K562 (cell line): ENCODE data around the gene PYGB. TPM values are rescaled to one million over a fixed set of nuclear protein-coding genes. Genes with fewer than 3 reads are reported as not detected.

Experiments used
- ATAC-seq: fragments of 200-7000 bp; cut with Tn5 transposase; 3 replicates; pipeline ENCODE4 v1.9.1; 2020; ENCODE audit warnings: moderate library complexity
- BruUV-seq: library from RNA; stranded (reverse); fragments of 400-500 nt; replicated peaks from 2 replicates; lab custom pipeline; 2021; lab: Mats Ljungman, UMichigan
- CTCF ChIA-PET: fragments of 300-600 bp; formaldehyde crosslinking; extraction: SDS; loops from one replicate; lab custom pipeline; 2021; ENCODE audit warnings: low intra/inter-chr PET ratio; lab: Yijun Ruan, JAX
- POLR2A ChIA-PET: fragments of 300-600, 350-650 bp; sonication (Branson Sonifier 250); formaldehyde crosslinking; extraction: SDS; loops from one replicate; lab custom pipeline; 2021; ENCODE audit warnings: antibody characterized with exemption, inconsistent platforms; lab: Yijun Ruan, JAX
- DNase-seq, 4 experiments: peaks; one replicate each; pipeline versions ENCODE4 v3.0.0 to v3.0.0-alpha.2; 2011 to 2018; ENCODE audit warnings: low spot score in 3 of 4, mixed read lengths in 3 of 4; ENCODE audit errors: extremely low read depth in 1 of 4
- FAIRE-seq: peaks from 2 replicates; lab custom pipeline; 2011; peaks lifted over from hg19 to GRCh38; lab: Jason Lieb, UNC
- H2AFZ ChIP-seq: 2 replicates; pipeline ENCODE4 v1.6.0; 2011; ENCODE audit warnings: low read depth, low read length, control low read depth, inconsistent platforms
- H3K27ac ChIP-seq: fragments of 200-600 bp; 3 replicates; pipeline ENCODE4 v1.8.0; 2011; ENCODE audit warnings: low read depth, mild to moderate bottlenecking, control low read depth, inconsistent platforms, low read length, moderate library complexity, mixed read lengths; ENCODE audit errors: extremely low read depth
- H3K27me3 ChIP-seq, 2 experiments: fragments of 300-600 bp in 1 of 2; 2 replicates in 1 of 2; 3 replicates in 1 of 2; pipeline versions ENCODE4 v1.6.0 to v1.8.0; 2011; ENCODE audit warnings: inconsistent platforms in 2 of 2, low read length in 2 of 2, mild to moderate bottlenecking in 1 of 2, mixed read lengths in 1 of 2, moderate library complexity in 1 of 2; ENCODE audit not compliant: control insufficient read depth in 2 of 2, insufficient read depth in 2 of 2
- H3K36me3 ChIP-seq: fragments of 300-600 bp; 3 replicates; pipeline ENCODE4 v1.8.0; 2011; ENCODE audit warnings: mild to moderate bottlenecking, low read length, inconsistent platforms; ENCODE audit not compliant: control insufficient read depth, insufficient read depth
- H3K4me1 ChIP-seq, 2 experiments: fragments of 200-600 bp in 1 of 2; replicated peaks in 1 of 2; 2 replicates in 1 of 2; 3 replicates in 1 of 2; pipeline versions ENCODE4 v1.5.1 to v1.8.0; 2011; ENCODE audit warnings: inconsistent platforms in 2 of 2, low read length in 2 of 2, mild to moderate bottlenecking in 1 of 2, mixed read lengths in 1 of 2, moderate library complexity in 1 of 2; ENCODE audit not compliant: control insufficient read depth in 2 of 2, insufficient read depth in 2 of 2
- H3K4me2 ChIP-seq: 2 replicates; pipeline ENCODE4 v1.6.1; 2011; ENCODE audit warnings: low read length, control low read depth, inconsistent platforms, mixed read lengths; ENCODE audit not compliant: insufficient read depth
- H3K4me3 ChIP-seq: fragments of 200-600 bp; sonication (generic), shearing (Covaris generic); 2 replicates; pipeline ENCODE4 v1.5.1; 2016; ENCODE audit warnings: control low read depth, inconsistent platforms
- H3K79me2 ChIP-seq: fragments of 200-600 bp; 3 replicates; pipeline ENCODE4 v1.8.0; 2011; ENCODE audit warnings: low read length, inconsistent platforms; ENCODE audit not compliant: control insufficient read depth, insufficient read depth
- H3K9ac ChIP-seq, 2 experiments: 2 replicates each; pipeline versions ENCODE4 v1.6.0 to v1.6.1; 2011; ENCODE audit warnings: low read depth in 2 of 2, low read length in 2 of 2, control low read depth in 1 of 2, inconsistent platforms in 1 of 2, mild to moderate bottlenecking in 1 of 2, mixed read lengths in 1 of 2; ENCODE audit not compliant: insufficient read depth in 1 of 2
- H3K9me1 ChIP-seq: one replicate; pipeline ENCODE4 v1.6.0; 2011; ENCODE audit warnings: inconsistent platforms, mild to moderate bottlenecking, low read length, moderate library complexity; ENCODE audit not compliant: control insufficient read depth, insufficient read depth
- H3K9me3 ChIP-seq: replicated peaks from 2 replicates; pipeline ENCODE4 v1.5.1; 2011; ENCODE audit warnings: low read depth, low read length, inconsistent platforms; ENCODE audit not compliant: control insufficient read depth, insufficient read depth
- H4K20me1 ChIP-seq: replicated peaks from 2 replicates; pipeline ENCODE4 v1.6.1; 2011; ENCODE audit warnings: low read length, inconsistent platforms, mixed read lengths; ENCODE audit not compliant: control insufficient read depth, insufficient read depth
- ARHGAP35 ChIP-seq: fragments of 450-650 bp; IDR thresholded peaks from 2 replicates; pipeline ENCODE4 v1.6.1; 2018; ENCODE audit not compliant: partially characterized antibody
- EZH2 ChIP-seq: IDR thresholded peaks from 2 replicates; pipeline ENCODE4 v1.6.1; 2012; ENCODE audit warnings: low read depth, mild to moderate bottlenecking, inconsistent platforms, low read length, borderline replicate concordance
- FOXK2 ChIP-seq, 2 experiments: fragments of 450-650 bp; IDR thresholded peaks in 1 of 2; conservative IDR thresholded peaks in 1 of 2; 2 replicates each; pipeline ENCODE4 v1.6.1; 2016; ENCODE audit warnings: low read depth in 2 of 2, mild to moderate bottlenecking in 1 of 2
- GABPB2 ChIP-seq: fragments of 250-450 bp; sonication (Bioruptor Pico); conservative IDR thresholded peaks from 2 replicates; pipeline ENCODE4 v1.5.1; 2021; ENCODE audit warnings: mild to moderate bottlenecking
- HIVEP1 ChIP-seq: fragments of 250-450 bp; sonication (Bioruptor Pico); IDR thresholded peaks from 2 replicates; pipeline ENCODE4 v1.4.0; 2020; ENCODE audit warnings: mild to moderate bottlenecking
- HNRNPH1 ChIP-seq: fragments of 200-400 bp; formaldehyde crosslinking; optimal IDR thresholded peaks from 2 replicates; pipeline ENCODE3; 2017; ENCODE audit warnings: low read depth, mild to moderate bottlenecking, low read length, moderate library complexity
- KAT2B ChIP-seq: IDR thresholded peaks from one replicate; pipeline ENCODE4 v1.6.1; 2012; ENCODE audit warnings: low read depth, mild to moderate bottlenecking, control low read depth, inconsistent platforms, low read length, moderate library complexity
- KDM1A ChIP-seq, 2 experiments: fragments of 450-650 bp; IDR thresholded peaks; 2 replicates each; pipeline ENCODE4 v1.6.1; 2016; ENCODE audit warnings: mild to moderate bottlenecking in 2 of 2
- MTA2 ChIP-seq: fragments of 450-650 bp; IDR thresholded peaks from 2 replicates; pipeline ENCODE4 v1.6.1; 2016; ENCODE audit warnings: low read depth
- MYNN ChIP-seq, 2 experiments: sonication (generic); formaldehyde crosslinking in 1 of 2; IDR thresholded peaks; 2 replicates each; pipeline versions ENCODE4 v1.5.0 to v1.6.1; 2016 to 2020; ENCODE audit warnings: antibody characterized with exemption in 1 of 2, missing genetic modification reagents in 1 of 2
- NR4A1 ChIP-seq, 2 experiments: fragments of 250-450 bp in 1 of 2; fragments of 450-650 bp in 1 of 2; sonication (Bioruptor Pico) in 1 of 2; IDR thresholded peaks; 2 replicates each; pipeline versions ENCODE4 v1.4.0 to v1.6.1; 2016 to 2020; ENCODE audit warnings: mild to moderate bottlenecking in 2 of 2, missing compliant biosample characterization in 1 of 2, missing genetic modification characterization in 1 of 2, moderate library complexity in 1 of 2
- SIRT6 ChIP-seq: IDR thresholded peaks from one replicate; pipeline ENCODE4 v1.6.1; 2012; ENCODE audit warnings: low read depth, mild to moderate bottlenecking, control low read depth, inconsistent platforms, low read length, moderate library complexity
- TBL1XR1 ChIP-seq, 2 experiments: IDR thresholded peaks; 2 replicates each; pipeline ENCODE4 v1.6.1; 2012; ENCODE audit warnings: improper control_type of control experiment in 2 of 2, low read length in 2 of 2, mild to moderate bottlenecking in 1 of 2
- TGIF2 ChIP-seq: sonication (generic); formaldehyde crosslinking; IDR thresholded peaks from 2 replicates; pipeline ENCODE4 v1.8.1; 2022; ENCODE audit warnings: mild to moderate bottlenecking, missing genetic modification reagents, moderate library complexity
- YBX1 ChIP-seq: fragments of 450-650 bp; IDR thresholded peaks from 2 replicates; pipeline ENCODE4 v1.7.1; 2016; ENCODE audit warnings: mild to moderate bottlenecking
- ZEB2 ChIP-seq: fragments of 450-650 bp; IDR thresholded peaks from 2 replicates; pipeline ENCODE4 v1.6.1; 2016
- ZKSCAN8 ChIP-seq: fragments of 200-800 bp; sonication (Bioruptor generic); IDR thresholded peaks from 2 replicates; pipeline ENCODE4 v1.6.1; 2016; ENCODE audit warnings: missing genetic modification characterization, missing compliant biosample characterization
- ZNF766 ChIP-seq: fragments of 200-800 bp; sonication (Bioruptor generic); conservative IDR thresholded peaks from 2 replicates; pipeline ENCODE4 v1.6.1; 2016; ENCODE audit warnings: missing genetic modification characterization, missing compliant biosample characterization
- WGBS: fragments of 100-300 bp; shearing (Covaris generic); methylation state at CpG from one replicate; pipeline ENCODE4 v1.1.6; 2016; ENCODE audit warnings: low coverage, mixed read lengths; ENCODE audit not compliant: insufficient coverage; ENCODE audit errors: missing lambda C conversion rate; 5-methylcytosine and 5-hydroxymethylcytosine counted together
- in situ Hi-C: fragments of 300-500 bp; cut with MboI; formaldehyde crosslinking; loops from 4 replicates; pipeline ENCODE4 v1.15.0; 2018; ENCODE audit warnings: inconsistent platforms, mixed read lengths
- intact Hi-C: fragments of 100-400 bp; cut with micrococcal nuclease; formaldehyde crosslinking; loops from 2 replicates; pipeline ENCODE4 v1.14.2; 2022
- polyA plus RNA-seq, 8 experiments: library from polyadenylated mRNA; depleted of rRNA in 4 of 8; stranded (reverse) in 5 of 8; unstranded in 3 of 8; fragments of >200 nt; fragmentation: Nextera tagmentation in 2 of 8; fragmentation: Illumina TruSeq in 1 of 8; extraction: Ambion mirVana in 2 of 8; extraction: Trizol in 1 of 8; gene quantifications; 2 replicates each; pipeline versions ENCODE4 v1.2.1 to v1.2.3, GENCODE V29; 2011 to 2014; ENCODE audit warnings: inconsistent platforms in 1 of 8, missing spikeins in 1 of 8
- total RNA-seq, 7 experiments: library from RNA; depleted of rRNA in 6 of 7; stranded (reverse); fragments of >200 nt in 6 of 7; fragmentation: Illumina TruSeq in 2 of 7; extraction: Trizol in 2 of 7; gene quantifications; 2 replicates each; pipeline versions ENCODE4 v1.2.1 to v1.2.3, GENCODE V29; 2011 to 2021; ENCODE audit warnings: low replicate concordance in 1 of 7
- TF ChIP-seq, protein P1 (sequence below): fragments of 450-650 bp; IDR thresholded peaks from 2 replicates; pipeline ENCODE4 v1.6.1; 2018; ENCODE audit not compliant: partially characterized antibody

PYGB gene
- total and polyA plus RNA-seq, 9 of the 15 experiments (the other 6 are each of a cell fraction or from before 2014, with no cell fraction given) = 0.34 to 18.0 (median 9.8) TPM

DNA sequence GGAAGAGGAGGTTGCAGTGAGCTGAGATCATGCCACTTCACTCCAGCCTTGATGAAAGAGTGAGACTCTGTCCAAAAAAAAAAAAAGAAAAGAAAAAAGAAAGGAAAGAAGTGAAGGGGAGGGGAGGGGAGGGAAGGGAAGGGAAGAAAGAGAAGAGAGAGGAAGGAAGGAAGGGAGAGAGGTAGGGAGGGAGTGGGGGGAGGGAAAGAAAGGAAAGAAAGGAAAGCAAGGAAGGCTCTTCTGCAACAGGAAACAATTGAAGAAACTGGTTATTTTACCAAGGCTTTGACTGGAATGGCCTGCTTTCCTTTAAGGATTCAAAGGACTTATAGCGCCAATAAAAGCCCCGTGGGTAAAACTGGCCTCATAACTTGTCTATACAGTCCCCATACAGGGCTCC lies 78.1 kb downstream of the PYGB start:
- Histone ChIP-seq H4K20me1 (no peaks in the 10 kb centered on the region), H3K4me2 (no peak overlapping the region), H3K9me1 (no peaks in the 10 kb centered on the region), H3K79me2 (no peaks in the 10 kb centered on the region), H3K36me3 (peaks cover 14% of the 10 kb centered on the region; the same call in 1 of the 3 replicates), H3K27ac (no peak overlapping the region), H3K9me3 (no peaks in the 10 kb centered on the region), H3K9ac (no peak overlapping the region), H2AFZ (no peak overlapping the region), H3K4me3 (no peak overlapping the region), H3K4me1 (peaks cover 0 to 6% of the 10 kb centered on the region in 2 experiments; a peak in 2 of 5 replicates), H3K27me3 (no peaks in the 10 kb centered on the region)
- no peak for TF ChIP-seq GABPB2 (CRISPR knock-in tag)
- no peak for TF ChIP-seq ZNF766 (CRISPR knock-in tag)
- TF ChIP-seq ZEB2 = no peak
- TF ChIP-seq FOXK2 (conservative IDR thresholded peaks at IDR 0.05 in 1 of 2, IDR thresholded peaks at IDR 0.05 in 1 of 2; ENCODE audit: low read depth in 2 of 2) = no peak
- no peak for TF ChIP-seq NR4A1 (CRISPR knock-in tag; IDR thresholded peaks at IDR 0.05)
- TF ChIP-seq NR4A1 (tag; IDR thresholded peaks at IDR 0.05) = no peak
- TF ChIP-seq, protein P1, sequence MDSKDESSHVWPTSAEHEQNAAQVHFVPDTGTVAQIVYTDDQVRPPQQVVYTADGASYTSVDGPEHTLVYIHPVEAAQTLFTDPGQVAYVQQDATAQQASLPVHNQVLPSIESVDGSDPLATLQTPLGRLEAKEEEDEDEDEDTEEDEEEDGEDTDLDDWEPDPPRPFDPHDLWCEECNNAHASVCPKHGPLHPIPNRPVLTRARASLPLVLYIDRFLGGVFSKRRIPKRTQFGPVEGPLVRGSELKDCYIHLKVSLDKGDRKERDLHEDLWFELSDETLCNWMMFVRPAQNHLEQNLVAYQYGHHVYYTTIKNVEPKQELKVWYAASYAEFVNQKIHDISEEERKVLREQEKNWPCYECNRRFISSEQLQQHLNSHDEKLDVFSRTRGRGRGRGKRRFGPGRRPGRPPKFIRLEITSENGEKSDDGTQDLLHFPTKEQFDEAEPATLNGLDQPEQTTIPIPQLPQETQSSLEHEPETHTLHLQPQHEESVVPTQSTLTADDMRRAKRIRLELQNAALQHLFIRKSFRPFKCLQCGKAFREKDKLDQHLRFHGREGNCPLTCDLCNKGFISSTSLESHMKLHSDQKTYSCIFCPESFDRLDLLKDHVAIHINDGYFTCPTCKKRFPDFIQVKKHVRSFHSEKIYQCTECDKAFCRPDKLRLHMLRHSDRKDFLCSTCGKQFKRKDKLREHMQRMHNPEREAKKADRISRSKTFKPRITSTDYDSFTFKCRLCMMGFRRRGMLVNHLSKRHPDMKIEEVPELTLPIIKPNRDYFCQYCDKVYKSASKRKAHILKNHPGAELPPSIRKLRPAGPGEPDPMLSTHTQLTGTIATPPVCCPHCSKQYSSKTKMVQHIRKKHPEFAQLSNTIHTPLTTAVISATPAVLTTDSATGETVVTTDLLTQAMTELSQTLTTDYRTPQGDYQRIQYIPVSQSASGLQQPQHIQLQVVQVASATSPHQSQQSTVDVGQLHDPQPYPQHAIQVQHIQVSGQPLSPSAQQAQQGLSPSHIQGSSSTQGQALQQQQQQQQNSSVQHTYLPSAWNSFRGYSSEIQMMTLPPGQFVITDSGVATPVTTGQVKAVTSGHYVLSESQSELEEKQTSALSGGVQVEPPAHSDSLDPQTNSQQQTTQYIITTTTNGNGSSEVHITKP = no peak
- no peak for TF ChIP-seq TGIF2 (CRISPR knock-in tag)
- TF ChIP-seq KDM1A (IDR thresholded peaks at IDR 0.05) = no peak
- TF ChIP-seq EZH2 = no peak
- no peak for TF ChIP-seq KAT2B
- TF ChIP-seq SIRT6 = no peak
- no peak for TF ChIP-seq ZKSCAN8
- TF ChIP-seq HIVEP1 (CRISPR knock-in tag) = no peak
- TF ChIP-seq MTA2 = no peak
- no peak for TF ChIP-seq ARHGAP35
- TF ChIP-seq MYNN (IDR thresholded peaks at IDR 0.05) = no peak
- no peak for TF ChIP-seq MYNN (CRISPR knock-in tag; IDR thresholded peaks at IDR 0.05)
- no peak for TF ChIP-seq HNRNPH1
- TF ChIP-seq TBL1XR1 (IDR thresholded peaks at IDR 0.05; ENCODE audit: low read length in 2 of 2) = no peak
- no peak for TF ChIP-seq YBX1
- no peak for FAIRE-seq
- no peak for ATAC-seq
- POLR2A ChIA-PET = no interaction called here
- BruUV-seq = no TSS peak
- DNase-seq = no peak
- intact Hi-C loops = no loop called here
- WGBS = 88% methylated on average over 2 of the region's 2 CpGs
- in situ Hi-C loops = no loop called here
- CTCF ChIA-PET = no interaction called here
